Activated T-helper 1 cell treated with anti-CD3 and anti-CD28 coated beads, Interleukin-2, amount 50 U/mL, for 16 hours (primary cell): ENCODE results near the gene DPYSL4.

Experiments
- DNase-seq, 2 donors: peaks; one replicate each; pipeline ENCODE4 v3.0.0-alpha.2; 2020; ENCODE audit warnings: low read depth in 1 of 2, low spot score in 1 of 2

The DPYSL4 gene

DNA sequence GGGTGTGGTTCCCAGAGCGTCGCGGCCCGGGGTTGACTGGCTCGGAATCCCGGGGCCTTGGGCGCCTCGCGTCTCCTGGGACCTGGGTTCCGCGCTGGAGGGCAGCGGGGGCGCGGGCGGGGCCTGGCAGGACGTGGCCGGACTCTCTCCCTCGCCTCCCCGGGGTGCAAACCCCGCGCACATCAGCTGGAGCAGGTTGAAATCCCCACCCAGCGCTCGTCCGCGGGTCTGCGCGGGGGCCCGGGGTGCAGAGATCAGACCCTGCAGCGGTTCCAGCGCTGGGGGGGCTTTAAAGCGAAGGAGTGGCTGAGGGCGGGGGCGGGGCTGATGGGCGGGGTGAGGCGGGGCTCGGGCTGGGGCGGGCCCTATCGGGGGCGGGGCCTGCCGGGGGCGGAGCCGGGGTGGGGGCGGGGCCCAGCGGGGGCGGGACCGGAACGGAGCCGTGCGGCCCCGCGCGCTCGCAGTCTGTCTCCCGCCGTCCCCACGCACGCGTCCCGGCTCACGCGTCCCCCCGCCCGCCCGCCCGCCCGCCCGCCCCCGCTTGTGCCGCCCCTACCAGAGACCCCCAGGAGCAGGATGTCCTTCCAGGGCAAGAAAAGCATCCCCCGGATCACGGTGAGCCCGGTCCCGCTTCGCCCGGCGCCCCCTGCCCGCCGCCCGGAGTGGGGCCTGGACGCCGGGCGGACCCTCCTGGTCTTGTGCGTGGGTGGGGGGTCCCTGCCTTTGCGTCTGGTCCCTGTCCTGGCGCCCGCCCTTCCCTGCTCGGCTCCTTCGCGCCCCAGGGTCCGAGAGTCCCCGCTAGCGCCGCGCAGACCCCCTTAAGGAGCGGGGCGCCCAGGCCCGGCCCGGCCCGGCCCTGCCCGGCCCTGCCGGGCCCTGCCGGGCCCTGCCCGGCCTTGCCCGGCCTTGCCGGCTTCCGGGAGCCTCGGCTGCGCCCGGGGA is at the start of gene DPYSL4:
Gene DPYSL4, plus strand, starts transcription at position 461 of the 942 bp plus-strand sequence. Its CDS starts 116 bp downstream, at position 577.
- peak in 1 of 2 donors; percentile 22 for DNase-seq

DNA sequence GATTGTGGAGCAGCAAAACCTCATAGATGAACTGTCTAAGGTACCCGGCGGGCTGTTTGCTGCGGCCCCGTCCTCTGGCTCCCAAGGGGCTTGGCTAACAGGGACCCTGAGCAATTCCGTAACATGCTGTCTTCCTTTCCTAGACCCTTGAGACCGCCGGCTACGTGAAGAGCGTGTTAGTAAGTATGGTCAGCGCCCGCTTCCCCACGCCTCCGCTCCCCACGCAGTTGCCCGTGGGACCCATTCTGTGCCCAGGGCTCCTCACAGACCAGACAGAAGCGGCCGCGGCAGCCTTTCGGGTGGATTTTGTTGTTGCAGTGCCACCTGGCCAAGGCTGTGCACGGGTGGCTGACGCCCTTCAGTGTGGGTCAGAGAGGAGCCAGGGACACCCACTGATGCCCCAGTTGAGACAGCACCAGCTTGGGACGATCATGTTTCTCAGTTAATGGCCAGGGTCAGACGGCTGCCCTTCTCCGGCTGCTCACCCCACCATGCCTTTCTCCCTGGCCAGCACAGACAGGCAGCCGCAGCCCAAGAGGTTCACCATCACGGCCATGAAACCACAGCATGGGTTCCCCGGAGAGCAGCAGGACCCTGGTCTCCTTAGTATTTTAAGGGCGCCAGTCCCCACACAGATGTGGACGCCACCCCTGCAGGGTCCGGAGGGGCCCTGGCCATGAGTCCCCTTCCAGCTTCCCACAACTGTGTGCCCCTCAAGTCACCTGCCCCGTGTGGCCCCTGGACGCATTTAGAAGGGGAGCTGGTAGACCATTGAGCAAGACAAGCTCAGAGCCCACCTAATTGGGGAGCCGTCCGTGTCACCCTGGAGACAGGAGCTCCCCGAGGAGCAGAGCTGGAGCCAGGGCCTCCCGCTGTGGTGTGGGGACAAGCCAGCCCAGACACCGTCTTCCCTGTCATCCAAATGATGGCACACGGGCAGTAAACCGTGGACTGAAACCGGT is 49.4 kb upstream of the DPYSL4 start:
- DNase-seq = no peak

DNA sequence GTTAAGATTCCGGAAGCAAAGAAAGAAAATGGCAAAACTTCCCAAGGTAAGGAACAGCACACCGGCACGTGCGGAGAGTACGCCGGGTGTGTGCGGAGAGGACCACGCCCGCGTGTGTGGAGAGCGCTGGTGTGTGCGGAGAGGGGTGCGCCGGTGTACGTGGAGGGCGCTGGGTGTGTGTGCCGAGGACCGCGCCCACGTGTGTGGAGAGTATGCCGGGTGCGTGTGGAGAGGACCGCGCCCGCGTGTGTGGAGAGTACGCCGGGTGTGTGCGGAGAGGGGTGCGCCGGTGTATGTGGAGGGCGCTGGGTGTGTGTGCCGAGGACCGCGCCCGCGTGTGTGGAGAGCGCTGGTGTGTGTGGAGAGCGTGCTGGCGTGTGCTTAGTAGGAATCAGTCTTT is 48.6 kb upstream of the DPYSL4 start:
- no peak for DNase-seq

DNA sequence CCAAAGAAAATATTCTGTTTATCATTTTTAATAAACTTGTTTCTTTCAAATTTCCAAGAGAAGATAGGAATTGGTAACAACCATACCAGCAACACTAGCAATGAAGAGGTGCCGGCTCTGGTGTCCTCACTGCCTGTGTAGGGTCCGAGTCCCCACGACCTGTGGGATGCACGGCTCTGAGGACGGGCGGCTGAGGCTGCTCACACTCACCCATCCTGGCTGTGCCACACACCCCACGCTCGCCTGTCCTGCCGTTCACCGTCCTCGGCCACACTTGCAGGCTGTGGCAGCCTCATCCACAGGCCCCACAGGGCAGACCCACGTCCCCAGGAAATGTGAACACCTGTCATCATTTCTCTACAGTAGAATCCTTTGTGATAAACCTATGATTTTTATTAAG is 48.2 kb upstream of the DPYSL4 start:
- DNase-seq = no peak

DNA sequence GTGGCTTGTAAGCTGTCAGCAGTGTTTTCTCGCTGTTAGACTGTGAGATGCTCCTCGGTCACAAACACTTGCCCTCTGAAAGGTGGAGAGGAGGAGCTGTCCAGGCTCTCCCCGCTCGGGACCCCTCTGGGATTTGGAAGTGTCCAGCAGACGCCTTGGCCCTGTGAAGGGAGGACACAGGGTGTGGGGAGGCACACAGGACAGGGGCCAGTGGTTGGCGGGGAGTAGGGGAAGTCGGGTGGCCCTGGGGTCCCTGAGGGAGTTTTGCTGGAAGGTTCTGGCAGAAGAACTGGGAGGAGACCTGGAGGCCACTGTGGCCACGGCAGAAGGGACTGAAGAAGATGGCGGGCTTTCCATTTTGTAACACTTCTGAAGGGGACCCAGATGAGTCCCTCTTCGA is 47.2 kb upstream of the DPYSL4 start:
- DNase-seq = no peak

DNA sequence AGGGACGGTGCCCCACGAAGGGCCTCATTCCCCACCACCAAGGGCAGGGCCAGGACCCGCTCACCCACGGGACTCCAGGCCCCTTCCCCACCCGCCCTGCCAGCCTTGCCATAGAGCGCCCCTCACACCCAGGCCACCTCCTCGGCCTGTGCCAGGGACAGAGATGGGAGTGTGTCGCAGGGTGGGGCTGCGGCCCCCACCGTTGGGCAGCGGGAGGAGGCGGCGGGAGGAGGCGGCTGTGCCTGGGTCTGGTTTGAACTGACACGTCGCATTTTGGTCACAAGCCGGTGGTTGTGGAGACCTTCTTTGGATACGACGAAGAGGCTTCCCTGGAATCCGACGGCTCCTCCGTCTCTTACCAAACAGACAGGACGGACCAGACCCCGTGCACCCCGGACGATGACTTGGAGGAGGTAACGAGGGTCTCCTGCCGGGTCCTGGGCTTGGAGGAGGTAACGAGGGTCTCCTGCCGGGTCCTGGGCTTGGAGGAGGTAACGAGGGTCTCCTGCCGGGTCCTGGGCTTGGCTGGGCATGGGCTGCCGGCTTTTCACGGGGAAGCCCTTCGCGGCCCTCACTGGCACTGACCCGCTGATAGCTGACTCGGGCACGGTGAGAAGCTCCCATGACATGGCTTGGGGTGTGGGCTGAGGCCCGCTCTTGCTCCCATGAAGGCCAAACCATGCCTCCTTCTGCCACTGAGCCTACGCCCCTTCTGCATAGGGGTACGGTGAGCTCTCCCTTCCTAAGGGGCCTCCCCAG is 46.4 kb upstream of the DPYSL4 start:
- no peak for DNase-seq

DNA sequence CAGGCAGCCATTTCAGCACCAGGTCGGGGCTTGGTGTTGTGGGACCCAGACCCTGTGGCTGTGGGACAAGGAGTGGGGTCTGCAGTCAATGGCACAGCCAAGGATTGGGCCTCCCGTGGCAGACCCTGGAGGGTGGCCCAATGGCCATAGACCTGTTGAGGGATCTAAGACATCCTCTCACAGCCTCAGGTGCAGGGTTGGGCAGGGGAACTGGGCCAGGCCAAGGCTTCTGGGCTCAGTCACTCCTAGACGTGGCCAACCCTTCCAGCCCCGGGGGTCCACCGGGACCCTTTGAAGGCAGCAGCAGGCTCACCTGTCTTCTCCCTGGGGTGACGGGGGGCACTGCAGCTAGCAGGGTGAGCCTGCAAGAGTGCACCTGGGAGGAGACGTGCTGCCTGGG is 45.7 kb upstream of the DPYSL4 start:
- no peak for DNase-seq

DNA sequence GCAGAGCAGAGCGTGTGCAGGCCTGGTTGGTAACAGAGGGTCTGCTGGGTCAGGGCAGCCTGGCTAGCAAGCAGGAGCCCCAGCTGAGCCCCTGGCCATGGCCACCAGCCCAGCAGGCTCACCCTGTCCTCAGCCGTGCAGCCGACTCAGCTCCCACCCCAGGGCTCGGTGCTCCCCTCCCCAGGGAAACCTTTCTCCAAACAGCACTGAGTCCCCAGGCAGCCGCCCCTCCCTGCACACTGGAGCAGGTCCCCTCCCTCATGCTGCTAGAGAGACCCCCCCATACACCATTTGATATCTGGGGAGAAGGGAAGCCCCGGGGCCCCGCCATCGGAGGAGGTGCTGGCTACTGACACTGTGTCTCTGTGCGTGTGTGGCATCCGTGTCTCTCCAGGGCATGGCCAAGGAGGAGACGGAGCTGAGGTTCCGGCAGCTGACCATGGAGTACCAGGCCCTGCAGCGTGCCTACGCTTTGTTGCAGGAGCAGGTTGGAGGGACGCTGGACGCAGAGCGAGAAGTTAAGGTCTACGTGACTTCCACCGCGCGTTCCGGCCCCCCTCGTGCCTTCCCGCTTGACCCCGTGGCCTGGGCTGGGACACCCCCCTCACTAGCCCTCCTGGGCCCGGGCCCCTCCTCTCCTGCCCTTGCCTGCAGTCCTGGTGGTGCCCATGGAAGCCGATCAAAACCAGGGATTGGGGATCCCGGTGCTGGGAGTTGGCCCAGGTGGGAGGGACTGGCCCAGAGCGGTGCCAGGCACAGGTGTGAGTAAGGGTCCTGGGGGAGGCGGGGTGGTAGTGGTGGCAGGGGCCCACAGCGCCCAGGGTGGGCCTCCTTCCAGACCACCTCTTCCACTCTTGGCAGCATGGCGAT is 45.0 kb upstream of the DPYSL4 start:
- no peak for DNase-seq

DNA sequence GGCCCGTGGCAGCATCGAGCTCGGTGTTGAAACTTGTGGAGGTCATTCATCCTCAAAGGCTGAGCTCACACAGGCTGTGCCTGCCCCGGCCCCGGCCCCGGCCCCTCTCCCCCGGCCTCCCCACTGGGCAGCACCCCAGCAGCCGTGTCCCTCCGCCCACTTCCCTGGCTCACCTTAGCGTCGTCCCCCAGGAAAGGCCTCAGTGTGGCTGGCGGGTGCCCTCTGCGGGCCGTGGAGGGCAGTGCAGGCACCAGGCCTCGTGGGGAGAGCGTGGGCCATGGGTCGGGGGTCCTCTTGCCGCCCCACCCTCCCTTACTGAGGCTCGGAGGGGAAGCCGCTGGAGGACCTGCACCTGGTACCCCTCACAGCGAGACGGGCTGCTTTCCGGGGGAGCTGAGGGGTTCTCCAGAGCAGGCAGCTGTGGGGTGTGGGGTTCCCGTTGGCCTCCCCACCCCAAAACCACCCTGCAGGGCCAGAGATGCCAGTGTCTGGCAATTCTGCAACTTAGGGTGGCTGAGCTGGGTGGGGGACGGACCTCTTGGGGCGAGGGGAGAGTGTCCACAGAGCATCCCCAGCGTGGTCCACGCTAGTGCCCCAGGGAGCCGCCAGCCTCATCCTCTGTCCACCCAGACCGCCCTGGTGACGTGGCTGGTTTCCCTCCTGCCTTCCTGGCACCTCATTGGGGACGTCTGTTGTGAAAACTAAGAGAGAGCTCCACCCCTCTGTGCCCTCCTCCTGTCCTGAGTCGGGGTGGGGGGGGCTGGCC is 44.2 kb upstream of the DPYSL4 start:
- peak; percentile 22 for DNase-seq

DNA sequence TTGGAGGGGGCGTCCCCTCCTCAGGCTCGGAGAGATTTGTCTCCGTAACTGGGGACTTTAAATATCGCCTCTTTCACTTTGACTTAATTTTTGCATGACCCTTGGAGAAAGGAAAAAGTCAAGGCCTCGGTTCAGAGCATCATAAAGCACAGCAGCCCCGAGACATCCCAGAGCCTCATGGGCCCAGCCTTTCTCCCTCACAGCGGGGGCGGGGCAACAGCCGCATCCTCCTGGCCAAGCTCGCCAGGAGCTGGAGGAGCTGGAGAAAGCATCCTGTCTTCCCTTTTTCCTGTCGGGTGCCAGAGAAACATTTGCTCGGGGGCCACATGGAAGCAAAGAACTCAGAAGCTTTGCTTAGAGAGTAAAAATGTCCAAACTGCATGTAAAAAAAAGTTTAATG is 43.6 kb upstream of the DPYSL4 start:
- DNase-seq = no peak

DNA sequence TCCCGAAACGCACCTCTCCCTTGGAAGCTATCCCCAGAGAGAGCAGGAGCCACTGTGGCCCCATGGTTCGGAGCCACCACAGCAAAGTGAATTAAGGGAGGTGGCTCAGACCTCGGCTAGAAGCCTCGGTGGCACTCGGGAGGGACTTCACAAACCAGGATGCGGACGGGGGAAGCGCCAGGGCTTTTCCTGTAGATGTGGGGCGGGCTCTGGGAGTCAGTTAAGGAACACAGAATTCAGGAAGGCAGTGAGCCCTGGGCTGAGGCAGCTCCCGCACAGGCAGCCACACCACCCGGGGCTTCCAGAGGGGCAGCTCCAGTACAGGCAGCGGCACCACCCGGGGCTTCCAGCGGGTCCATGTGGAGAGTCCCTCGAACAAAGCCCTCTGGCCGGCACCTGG is 42.7 kb upstream of the DPYSL4 start:
- DNase-seq = no peak

DNA sequence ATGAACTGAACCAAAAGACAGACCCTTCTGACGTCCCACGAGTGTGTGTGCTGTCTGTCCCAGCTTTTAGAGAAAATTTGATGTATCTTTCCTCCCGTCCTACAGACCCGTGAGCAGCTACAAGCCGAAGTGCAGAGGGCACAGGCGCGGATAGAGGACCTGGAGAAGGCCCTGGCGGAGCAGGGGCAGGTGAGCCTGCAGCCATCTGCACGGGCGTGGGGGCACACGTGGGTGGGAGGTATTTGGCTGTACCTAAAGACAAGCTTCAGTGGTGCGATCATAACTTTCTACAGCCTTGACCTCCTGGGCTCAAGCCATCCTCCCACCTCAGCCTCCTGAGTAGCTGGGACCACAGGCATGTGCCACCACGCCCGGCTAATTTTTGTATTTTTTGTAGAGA is 41.7 kb upstream of the DPYSL4 start:
- no peak for DNase-seq

DNA sequence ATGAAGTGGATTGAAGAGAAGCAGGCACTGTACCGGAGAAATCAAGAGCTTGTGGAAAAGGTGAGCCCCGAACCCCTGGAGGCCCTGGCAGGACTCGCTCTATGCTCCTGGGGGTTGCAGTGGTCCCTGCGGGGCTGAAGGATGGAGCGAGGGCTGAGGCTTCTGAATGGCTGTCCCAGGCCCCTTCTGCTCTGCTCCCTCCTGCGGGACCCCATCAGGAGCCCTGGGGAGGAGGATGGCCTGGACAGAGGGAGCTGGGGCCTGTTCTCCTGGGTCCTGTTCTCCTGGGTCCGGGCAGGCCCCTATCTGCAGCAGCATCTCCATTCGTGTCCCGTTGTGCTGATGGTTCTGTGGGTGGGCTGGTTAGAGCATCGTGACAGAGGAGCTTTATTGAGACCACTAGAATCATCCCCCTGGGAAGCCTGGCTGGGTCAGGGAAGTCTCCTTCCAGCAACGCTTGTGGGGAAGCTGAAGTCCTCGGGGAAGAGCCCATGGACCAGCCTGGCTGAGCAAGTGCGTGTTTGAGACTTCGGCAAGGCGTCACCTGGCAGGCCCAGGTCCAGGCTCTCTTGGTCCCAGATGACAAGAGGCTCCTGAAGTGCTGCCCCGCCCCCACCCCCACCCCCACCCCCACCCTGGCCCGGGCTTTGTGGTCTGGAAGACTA is 41.1 kb upstream of the DPYSL4 start:
- no peak for DNase-seq

DNA sequence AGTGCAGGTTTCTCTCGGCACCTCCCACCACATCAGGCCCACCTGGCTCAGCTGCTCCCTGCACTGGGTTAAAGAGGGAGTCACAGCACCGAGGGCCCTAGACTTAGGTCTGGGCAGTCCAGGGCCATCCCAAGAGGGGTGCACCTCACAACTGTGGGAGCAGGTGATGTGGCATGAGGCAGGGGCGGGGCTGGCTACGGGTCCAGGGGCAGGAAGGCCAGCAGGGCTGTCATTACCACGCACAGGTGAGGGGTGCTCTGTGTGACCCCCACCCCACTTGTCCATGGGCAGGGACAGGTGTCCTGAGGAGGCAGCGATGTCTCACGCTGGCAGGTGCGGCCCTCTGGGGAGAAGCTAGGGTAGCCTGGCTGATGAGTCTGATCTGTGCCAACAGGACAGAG is 40.5 kb upstream of the DPYSL4 start:
- DNase-seq = no peak

DNA sequence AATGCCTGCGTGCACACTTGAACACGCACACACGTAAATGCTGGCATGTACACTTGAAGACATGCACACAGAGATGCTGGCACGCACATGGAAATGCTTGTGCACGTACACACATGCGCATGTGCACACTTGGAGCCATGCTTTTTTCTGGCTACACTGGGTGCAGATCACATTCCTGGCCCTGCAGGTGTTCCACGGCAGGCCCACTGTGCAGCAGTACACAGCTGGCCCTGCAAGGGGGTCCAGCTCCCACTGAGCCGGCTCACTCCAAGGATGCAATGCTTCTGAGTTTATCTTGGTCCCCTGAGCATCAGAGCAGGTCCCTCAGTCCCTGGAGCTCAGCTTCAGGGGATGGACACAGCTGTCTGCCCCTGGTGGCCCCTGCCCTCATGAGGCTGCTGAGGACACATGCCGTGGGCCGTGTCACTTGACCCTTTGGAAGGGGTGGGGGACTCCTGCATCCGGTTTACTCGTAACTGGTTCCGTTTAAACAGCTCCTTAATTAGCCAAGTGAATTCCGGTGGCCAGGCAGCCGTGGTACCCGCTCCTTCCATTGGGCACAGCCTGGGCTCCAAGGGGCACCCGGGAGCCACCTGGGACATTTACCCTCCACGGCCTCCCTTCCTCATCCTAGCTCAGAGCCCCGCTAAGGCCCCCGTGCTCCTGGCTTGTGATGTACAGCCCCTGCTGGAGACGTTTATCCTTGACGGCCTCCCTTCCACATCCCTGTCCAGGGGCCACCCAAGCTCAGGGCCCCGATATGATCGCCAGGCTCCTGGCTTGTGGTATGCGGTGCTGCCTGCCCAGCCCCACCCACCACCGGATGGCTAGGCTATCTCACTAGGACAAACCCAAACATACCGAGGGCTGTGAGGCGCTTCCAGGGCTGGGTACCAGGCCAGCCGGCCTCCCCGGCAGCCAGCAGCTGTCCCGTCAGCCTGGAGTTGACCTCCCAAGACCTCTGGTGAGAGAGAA is 39.5 kb upstream of the DPYSL4 start:
- no peak for DNase-seq

DNA sequence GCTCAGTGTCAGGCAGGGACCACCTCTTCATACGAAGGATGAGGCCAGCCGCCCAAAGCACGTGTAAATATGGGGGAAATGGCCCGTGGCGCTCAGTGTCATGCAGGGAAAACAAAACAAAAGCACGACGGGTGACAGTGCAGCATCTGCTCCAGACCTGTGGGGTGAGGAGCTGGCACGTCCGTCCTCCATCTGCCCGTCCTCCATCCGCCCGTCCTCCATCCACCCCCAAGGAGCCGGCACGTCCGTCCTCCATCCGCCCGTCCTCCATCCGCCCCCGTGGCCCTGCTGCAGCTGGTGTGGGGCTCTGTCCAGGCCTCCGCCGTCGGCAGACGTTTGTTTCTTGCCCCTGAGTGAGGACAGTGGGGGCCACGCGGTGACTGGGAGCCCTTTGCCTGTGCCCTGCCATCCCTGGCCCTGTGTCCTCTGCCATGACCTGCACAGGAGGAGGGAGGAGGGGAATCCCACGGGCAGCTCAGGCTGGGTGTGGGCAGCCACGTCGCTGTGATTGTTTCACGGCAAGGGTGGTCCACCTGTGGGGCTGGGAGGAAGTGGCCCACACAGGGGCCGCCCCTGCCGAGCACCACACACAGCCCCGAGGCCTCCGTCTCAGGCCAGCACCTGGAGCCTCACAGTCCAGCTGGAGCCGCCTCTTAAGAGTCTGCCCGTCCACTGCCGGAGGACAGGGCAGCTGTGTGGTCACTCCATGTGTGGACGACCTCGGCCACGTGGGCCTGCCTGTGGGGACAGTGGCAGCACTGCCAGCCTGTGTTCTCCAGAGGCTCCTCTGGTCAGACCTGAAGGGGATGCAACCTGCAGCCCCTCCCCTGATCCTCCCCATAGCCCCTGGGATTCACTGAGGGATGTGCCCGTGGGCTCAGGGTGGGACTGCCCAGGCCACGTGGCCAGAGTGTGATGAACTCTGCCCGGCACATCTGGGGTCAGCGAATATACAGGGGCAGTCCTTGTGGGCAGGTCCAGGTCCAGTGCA is 38.2 kb upstream of the DPYSL4 start:
- DNase-seq = no peak

DNA sequence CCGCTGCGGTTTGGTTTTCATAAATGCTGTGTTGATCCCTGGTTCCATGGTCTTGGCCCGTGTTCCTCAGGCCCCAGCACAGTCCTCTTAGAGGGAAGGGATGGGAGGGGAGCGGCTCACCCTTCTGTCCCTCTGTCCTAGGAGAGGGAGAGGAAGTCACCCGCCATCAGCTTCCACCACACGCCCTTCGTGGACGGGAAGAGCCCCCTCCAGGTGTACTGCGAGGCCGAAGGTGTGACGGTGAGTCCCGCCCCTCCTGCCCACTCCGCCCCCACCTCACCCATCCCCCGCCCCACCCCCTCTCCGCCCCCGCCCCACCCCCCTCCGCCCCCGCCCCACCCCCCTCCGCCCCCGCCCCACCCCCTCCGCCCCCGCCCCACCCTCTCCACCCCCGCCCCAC is 37.5 kb upstream of the DPYSL4 start:
- DNase-seq = no peak
